Uterus (tissue), 2 donors: ENCODE results near the gene FAM76B.

Experiments
- POLR2A ChIP-seq, 2 donors: fragments of 450-650 bp; IDR thresholded peaks; one replicate each; pipeline ENCODE4 v1.6.1; 2016; ENCODE audit warnings: antibody characterized with exemption in 2 of 2, mild to moderate bottlenecking in 1 of 2, moderate library complexity in 1 of 2
- TF ChIP-seq, protein P1 (sequence below), 4 experiments: fragments of 200-600 bp in 2 of 4; fragments of 450-650 bp in 2 of 4; sonication (generic) in 2 of 4; IDR thresholded peaks; one replicate each; pipeline ENCODE4 v1.5.1; 2016 to 2019; ENCODE audit warnings: antibody characterized with exemption in 4 of 4, mild to moderate bottlenecking in 2 of 4, moderate library complexity in 1 of 4

DNA sequence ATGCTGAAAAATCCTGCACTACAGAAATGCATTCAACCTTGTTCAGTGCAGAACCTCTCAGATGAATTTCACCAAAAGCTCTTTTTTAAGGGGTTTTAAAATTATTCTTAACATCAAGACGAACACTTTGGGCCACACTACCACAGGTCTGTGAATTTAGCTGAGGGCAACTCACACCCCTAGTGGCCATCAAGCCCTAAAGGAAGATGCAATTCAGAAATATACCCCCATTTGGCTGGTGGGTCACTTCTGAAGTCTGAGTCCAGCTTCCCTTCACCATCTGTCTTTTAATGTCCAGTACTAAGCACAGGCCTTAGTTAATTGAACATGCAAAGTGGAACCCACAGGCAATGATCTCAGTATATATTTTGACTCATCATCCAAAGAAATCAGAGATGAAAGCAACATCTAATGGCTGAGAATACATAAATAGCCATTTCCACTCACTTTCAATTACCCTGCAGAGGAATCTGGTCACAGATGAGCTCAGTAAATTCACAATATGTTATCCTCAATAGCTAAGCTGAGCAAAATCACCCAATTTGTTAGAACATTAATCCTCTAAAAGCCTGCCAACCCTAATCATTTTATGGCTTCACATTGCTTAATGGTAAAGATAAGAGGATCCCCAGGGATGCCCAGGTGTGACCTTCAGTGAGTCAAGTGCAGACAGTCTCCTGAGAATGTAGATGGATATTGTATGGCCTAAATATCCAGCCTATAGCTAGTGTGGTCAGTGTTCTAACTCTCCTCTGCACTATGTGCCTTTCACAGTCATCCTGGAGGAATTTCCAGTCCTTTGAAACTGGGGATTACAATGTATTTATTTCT, 50.3 kb downstream of the FAM76B start:
- TF ChIP-seq, protein P1, sequence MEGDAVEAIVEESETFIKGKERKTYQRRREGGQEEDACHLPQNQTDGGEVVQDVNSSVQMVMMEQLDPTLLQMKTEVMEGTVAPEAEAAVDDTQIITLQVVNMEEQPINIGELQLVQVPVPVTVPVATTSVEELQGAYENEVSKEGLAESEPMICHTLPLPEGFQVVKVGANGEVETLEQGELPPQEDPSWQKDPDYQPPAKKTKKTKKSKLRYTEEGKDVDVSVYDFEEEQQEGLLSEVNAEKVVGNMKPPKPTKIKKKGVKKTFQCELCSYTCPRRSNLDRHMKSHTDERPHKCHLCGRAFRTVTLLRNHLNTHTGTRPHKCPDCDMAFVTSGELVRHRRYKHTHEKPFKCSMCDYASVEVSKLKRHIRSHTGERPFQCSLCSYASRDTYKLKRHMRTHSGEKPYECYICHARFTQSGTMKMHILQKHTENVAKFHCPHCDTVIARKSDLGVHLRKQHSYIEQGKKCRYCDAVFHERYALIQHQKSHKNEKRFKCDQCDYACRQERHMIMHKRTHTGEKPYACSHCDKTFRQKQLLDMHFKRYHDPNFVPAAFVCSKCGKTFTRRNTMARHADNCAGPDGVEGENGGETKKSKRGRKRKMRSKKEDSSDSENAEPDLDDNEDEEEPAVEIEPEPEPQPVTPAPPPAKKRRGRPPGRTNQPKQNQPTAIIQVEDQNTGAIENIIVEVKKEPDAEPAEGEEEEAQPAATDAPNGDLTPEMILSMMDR (IDR thresholded peaks at IDR 0.05), result no peak
- no peak for TF ChIP-seq POLR2A (IDR thresholded peaks at IDR 0.05)
